ENCODE measurements around the gene SPATA31C1.
"Not testable (repeated sequence)": the region's sequence is repeated elsewhere in the genome, so short reads cannot be mapped to it uniquely, and the experiment has no call there.

DNA sequence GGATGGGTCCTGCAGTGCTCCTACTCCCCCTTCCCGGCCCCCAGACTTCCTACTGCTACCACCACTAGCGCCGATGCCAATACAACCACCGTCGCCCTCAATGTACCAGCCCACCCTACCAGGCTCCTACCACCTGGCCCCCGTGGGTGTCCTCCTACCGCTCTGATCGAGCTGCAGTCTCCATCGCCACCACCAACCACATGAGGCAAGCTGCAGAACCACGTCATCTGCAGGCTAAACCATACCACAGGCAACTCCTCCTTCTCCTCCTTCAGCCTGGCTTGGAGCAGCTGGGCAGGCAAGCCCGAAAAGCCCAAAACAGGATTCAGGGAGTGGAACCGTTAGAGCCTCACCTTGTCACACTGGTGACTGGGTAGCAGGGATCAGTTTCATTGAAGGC lies 19.6 kb downstream of the SPATA31C1 start:
- TF ChIP-seq, protein P1, sequence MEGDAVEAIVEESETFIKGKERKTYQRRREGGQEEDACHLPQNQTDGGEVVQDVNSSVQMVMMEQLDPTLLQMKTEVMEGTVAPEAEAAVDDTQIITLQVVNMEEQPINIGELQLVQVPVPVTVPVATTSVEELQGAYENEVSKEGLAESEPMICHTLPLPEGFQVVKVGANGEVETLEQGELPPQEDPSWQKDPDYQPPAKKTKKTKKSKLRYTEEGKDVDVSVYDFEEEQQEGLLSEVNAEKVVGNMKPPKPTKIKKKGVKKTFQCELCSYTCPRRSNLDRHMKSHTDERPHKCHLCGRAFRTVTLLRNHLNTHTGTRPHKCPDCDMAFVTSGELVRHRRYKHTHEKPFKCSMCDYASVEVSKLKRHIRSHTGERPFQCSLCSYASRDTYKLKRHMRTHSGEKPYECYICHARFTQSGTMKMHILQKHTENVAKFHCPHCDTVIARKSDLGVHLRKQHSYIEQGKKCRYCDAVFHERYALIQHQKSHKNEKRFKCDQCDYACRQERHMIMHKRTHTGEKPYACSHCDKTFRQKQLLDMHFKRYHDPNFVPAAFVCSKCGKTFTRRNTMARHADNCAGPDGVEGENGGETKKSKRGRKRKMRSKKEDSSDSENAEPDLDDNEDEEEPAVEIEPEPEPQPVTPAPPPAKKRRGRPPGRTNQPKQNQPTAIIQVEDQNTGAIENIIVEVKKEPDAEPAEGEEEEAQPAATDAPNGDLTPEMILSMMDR (IDR thresholded peaks at IDR 0.05; ENCODE audit: low read length), result not testable (repeated sequence)
- TF ChIP-seq EZH2phosphoT487 (IDR thresholded peaks at IDR 0.05; ENCODE audit: low read length); EZH2 (optimal IDR thresholded peaks at IDR 0.05; ENCODE audit: low read depth, low read length): not testable (repeated sequence)

Measured in MM.1S (cell line).